SU-DHL-6 (cell line): ENCODE data around the gene GPRASP3.
"Not testable (repeated sequence)": the region's sequence is repeated elsewhere in the genome, so short reads cannot be mapped to it uniquely, and the experiment has no call there.

Source experiments
- H2AFZ ChIP-seq: fragments of 200-600 bp; sonication (generic); 2 replicates; pipeline ENCODE4 v1.6.1; 2014; ENCODE audit warnings: low read depth, mild to moderate bottlenecking, moderate library complexity, mixed read lengths, antibody characterized with exemption, low read length; ENCODE audit not compliant: severe bottlenecking
- H3F3A ChIP-seq: fragments of 200-600 bp; shearing (Covaris generic); 2 replicates; pipeline ENCODE4 v1.6.0; 2016; ENCODE audit warnings: antibody characterized with exemption, mild to moderate bottlenecking; ENCODE audit not compliant: insufficient read depth
- H3K27ac ChIP-seq: fragments of 200-600 bp; sonication (generic); 2 replicates; pipeline ENCODE4 v1.5.1; 2016; ENCODE audit warnings: low read depth, mild to moderate bottlenecking, low read length, moderate library complexity, mixed read lengths
- H3K27me3 ChIP-seq: fragments of 200-600 bp; sonication (generic), shearing (Covaris generic); 2 replicates; pipeline ENCODE4 v1.6.0; 2014; ENCODE audit warnings: mild to moderate bottlenecking, low read length
- H3K36me3 ChIP-seq: fragments of 200-600 bp; sonication (generic); 2 replicates; pipeline ENCODE4 v1.6.1; 2014; ENCODE audit warnings: mild to moderate bottlenecking, low read length, mixed read lengths
- H3K4me2 ChIP-seq: fragments of 300-600, 200-600 bp; shearing (Covaris generic), sonication (generic); 2 replicates; pipeline ENCODE4 v1.6.0; 2014; ENCODE audit warnings: low read length, low read depth, mild to moderate bottlenecking; ENCODE audit not compliant: poor library complexity, severe bottlenecking
- H3K4me3 ChIP-seq: fragments of 200-600 bp; sonication (generic); 2 replicates; pipeline ENCODE4 v1.5.1; 2014; ENCODE audit warnings: antibody characterized with exemption, low read length, mild to moderate bottlenecking, mixed read lengths; ENCODE audit not compliant: insufficient read depth, poor library complexity, severe bottlenecking
- H3K79me2 ChIP-seq: fragments of 200-600 bp; sonication (generic); 2 replicates; pipeline ENCODE4 v1.6.1; 2014; ENCODE audit warnings: mild to moderate bottlenecking, low read length, moderate library complexity; ENCODE audit not compliant: insufficient read depth
- H3K9ac ChIP-seq: fragments of 200-600 bp; sonication (generic); 2 replicates; pipeline ENCODE4 v1.7.0; 2014; ENCODE audit warnings: mild to moderate bottlenecking, low read length
- H3K9me2 ChIP-seq: fragments of 200-600 bp; sonication (generic); replicated peaks from 2 replicates; pipeline ENCODE4 v1.6.1; 2014; ENCODE audit warnings: low read length; ENCODE audit not compliant: insufficient read depth
- H3K9me3 ChIP-seq: fragments of 200-600 bp; sonication (generic); 2 replicates; pipeline ENCODE4 v1.6.1; 2014; ENCODE audit warnings: low read length, mixed read lengths; ENCODE audit not compliant: insufficient read depth
- H4K20me1 ChIP-seq: fragments of 200-600 bp; sonication (generic); 2 replicates; pipeline ENCODE4 v1.6.1; 2014; ENCODE audit warnings: low read depth, mild to moderate bottlenecking, antibody characterized with exemption, low read length, moderate library complexity, mixed read lengths
- CTCF ChIP-seq: fragments of 200-600 bp; sonication (generic); IDR thresholded peaks from one replicate; pipeline ENCODE4 v1.5.1; 2017; ENCODE audit warnings: antibody characterized with exemption, mild to moderate bottlenecking, low read length, moderate library complexity; ENCODE audit not compliant: insufficient read depth, poor library complexity, severe bottlenecking
- EZH2phosphoT487 ChIP-seq: fragments of 200-600 bp; sonication (generic), shearing (Covaris generic); conservative IDR thresholded peaks from 2 replicates; pipeline ENCODE4 v1.6.1; 2018; ENCODE audit warnings: mild to moderate bottlenecking, antibody characterized with exemption, low read length, moderate library complexity, mixed read lengths

The GPRASP3 gene

GRCh38 chrX:102720237-102721168 lies at the start of gene GPRASP3:
Gene GPRASP3, plus strand, starts transcription at chrX:102720743. Its CDS starts 28,253 bp downstream, at chrX:102748996.
- peak within 1 kb of the TSS; percentile 96 for H2AFZ ChIP-seq
- no peaks in the 10 kb centered on the region for H4K20me1 ChIP-seq
- no peaks in the 10 kb centered on the region for H3K9me2 ChIP-seq
- no peaks in the 10 kb centered on the region for H3K9me3 ChIP-seq
- peak within 1 kb of the TSS; percentile 58 for H3K4me3 ChIP-seq
- TF ChIP-seq EZH2phosphoT487 (no peak), CTCF (no peak)
- H3K79me2 ChIP-seq, result no peaks in the 10 kb centered on the region
- H3K27ac ChIP-seq, result no peak within 1 kb of the TSS
- no peaks in the 10 kb centered on the region for H3K36me3 ChIP-seq
- H3K9ac ChIP-seq, result peak within 1 kb of the TSS; percentile 58
- H3F3A ChIP-seq, result no peaks in the 10 kb centered on the region
- H3K4me2 ChIP-seq, result peak within 1 kb of the TSS; percentile 69
- H3K27me3 ChIP-seq, result no peaks in the 10 kb centered on the region

DNA sequence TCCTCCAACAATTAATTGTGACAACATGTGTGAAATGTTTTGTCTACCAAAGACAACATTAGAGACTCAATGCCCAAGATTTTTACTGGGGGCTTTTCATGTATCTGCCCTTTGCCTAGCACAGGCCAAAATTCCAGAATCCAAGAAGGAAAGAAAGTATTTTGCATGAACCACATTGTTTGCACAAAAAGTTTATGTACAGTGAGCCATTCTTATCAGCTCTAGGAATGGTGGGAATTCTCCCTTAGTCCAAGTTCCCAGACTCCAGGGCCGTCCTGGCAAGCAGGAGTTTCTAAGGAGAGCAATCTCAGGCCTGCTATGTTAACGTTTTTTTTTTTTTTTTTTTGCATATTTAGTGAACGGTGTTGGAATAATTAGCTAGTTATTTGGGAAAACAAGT lies 47.7 kb upstream of the GPRASP3 start:
- H2AFZ ChIP-seq, result no peak overlapping the region
- no peaks in the 10 kb centered on the region for H3K79me2 ChIP-seq
- TF ChIP-seq CTCF (no peak), EZH2phosphoT487 (no peak)
- no peaks in the 10 kb centered on the region for H3K9me2 ChIP-seq
- H3K36me3 ChIP-seq, result no peaks in the 10 kb centered on the region
- H3K27ac ChIP-seq, result no peak overlapping the region
- H3K4me2 ChIP-seq, result no peak overlapping the region
- no peaks in the 10 kb centered on the region for H3K27me3 ChIP-seq
- no peaks in the 10 kb centered on the region for H4K20me1 ChIP-seq
- no peaks in the 10 kb centered on the region for H3F3A ChIP-seq
- no peaks in the 10 kb centered on the region for H3K9me3 ChIP-seq
- H3K9ac ChIP-seq, result no peak overlapping the region
- no peak overlapping the region for H3K4me3 ChIP-seq

- not testable (repeated sequence) for H3K4me2 ChIP-seq, H3K79me2 ChIP-seq, H3F3A ChIP-seq, H3K27me3 ChIP-seq, H3K36me3 ChIP-seq, H3K27ac ChIP-seq, H3K9ac ChIP-seq, H3K4me3 ChIP-seq, H3K9me2 ChIP-seq, H4K20me1 ChIP-seq, H3K9me3 ChIP-seq, H2AFZ ChIP-seq
Measured at GRCh38 chrX:102677479-102677878, 43.1 kb upstream of the GPRASP3 start.
